Liver (tissue), 9 donors: ENCODE data around the gene NECTIN1. TPM values are rescaled to one million over a fixed set of nuclear protein-coding genes. Genes with fewer than 3 reads are reported as not detected.

Source experiments
- DNase-seq: peaks from one replicate; pipeline ENCODE4 v3.0.0-alpha.2; 2017; ENCODE audit warnings: low spot score
- H3K27ac ChIP-seq, 2 donors: one replicate each; pipeline ENCODE4 v1.7.0; 2013; ENCODE audit warnings: inconsistent platforms in 2 of 2, low read length in 2 of 2, control low read depth in 1 of 2, low read depth in 1 of 2, mild to moderate bottlenecking in 1 of 2
- H3K27me3 ChIP-seq, 4 donors: one replicate each; pipeline versions ENCODE4 v1.6.1 to v1.7.0; 2013; ENCODE audit warnings: low read length in 3 of 4, inconsistent platforms in 1 of 4, mild to moderate bottlenecking in 1 of 4, moderate library complexity in 1 of 4; ENCODE audit not compliant: control insufficient read depth in 4 of 4, insufficient read depth in 4 of 4
- H3K36me3 ChIP-seq, 4 donors: one replicate each; pipeline versions ENCODE4 v1.6.1 to v1.7.0; 2013; ENCODE audit warnings: low read length in 3 of 4, mild to moderate bottlenecking in 3 of 4, low read depth in 1 of 4, moderate library complexity in 1 of 4; ENCODE audit not compliant: control insufficient read depth in 4 of 4, insufficient read depth in 3 of 4
- H3K4me1 ChIP-seq, 4 donors: one replicate each; pipeline versions ENCODE4 v1.6.1 to v1.7.0; 2013; ENCODE audit warnings: low read length in 3 of 4, mild to moderate bottlenecking in 3 of 4, moderate library complexity in 1 of 4; ENCODE audit not compliant: control insufficient read depth in 4 of 4, insufficient read depth in 4 of 4
- H3K4me3 ChIP-seq, 3 donors: one replicate each; pipeline versions ENCODE4 v1.6.1 to v1.7.0; 2013; ENCODE audit warnings: low read length in 3 of 3, control low read depth in 1 of 3, low read depth in 1 of 3, mild to moderate bottlenecking in 1 of 3
- H3K9ac ChIP-seq, 2 donors: one replicate each; pipeline ENCODE4 v1.7.0; 2013; ENCODE audit warnings: low read length in 2 of 2, mild to moderate bottlenecking in 2 of 2, moderate library complexity in 2 of 2, control low read depth in 1 of 2, low read depth in 1 of 2
- H3K9me3 ChIP-seq, 4 donors: one replicate each; pipeline versions ENCODE4 v1.6.1 to v1.7.0; 2013; ENCODE audit warnings: low read length in 3 of 4; ENCODE audit not compliant: control insufficient read depth in 4 of 4
- ATF3 ChIP-seq: IDR thresholded peaks from 2 replicates; pipeline ENCODE4 v1.6.1; 2016; ENCODE audit warnings: antibody characterized with exemption
- CTCF ChIP-seq: fragments of 150-350 bp; IDR thresholded peaks from 2 replicates; pipeline ENCODE4 v1.5.1; 2017; ENCODE audit warnings: improper control_type of control experiment, low read depth, low read length; ENCODE audit not compliant: missing input control
- EGR1 ChIP-seq, 2 donors: IDR thresholded peaks; 2 replicates each; pipeline ENCODE4 v1.6.1; 2016 to 2018; ENCODE audit warnings: antibody characterized with exemption in 2 of 2, low read depth in 2 of 2
- FOXA1 ChIP-seq: IDR thresholded peaks from 2 replicates; pipeline ENCODE4 v1.6.1; 2016; ENCODE audit warnings: antibody characterized with exemption
- FOXA2 ChIP-seq: IDR thresholded peaks from 2 replicates; pipeline ENCODE4 v1.6.1; 2016; ENCODE audit warnings: antibody characterized with exemption
- GABPA ChIP-seq, 2 donors: IDR thresholded peaks in 1 of 2; conservative IDR thresholded peaks in 1 of 2; 2 replicates each; pipeline ENCODE4 v1.6.1; 2016; ENCODE audit warnings: antibody characterized with exemption in 2 of 2, mild to moderate bottlenecking in 1 of 2, moderate library complexity in 1 of 2
- HNF4A ChIP-seq, 2 donors: conservative IDR thresholded peaks; 2 replicates each; pipeline ENCODE4 v1.6.1; 2016; ENCODE audit warnings: antibody characterized with exemption in 2 of 2, mild to moderate bottlenecking in 2 of 2
- HNF4G ChIP-seq: IDR thresholded peaks from 2 replicates; pipeline ENCODE4 v1.6.1; 2016; ENCODE audit warnings: antibody characterized with exemption
- JUND ChIP-seq, 2 donors: IDR thresholded peaks; 2 replicates each; pipeline ENCODE4 v1.6.1; 2016; ENCODE audit warnings: antibody characterized with exemption in 2 of 2
- NR2F2 ChIP-seq: IDR thresholded peaks from 2 replicates; pipeline ENCODE4 v1.6.1; 2016; ENCODE audit warnings: antibody characterized with exemption
- RAD21 ChIP-seq, 2 donors: IDR thresholded peaks; 2 replicates each; pipeline ENCODE4 v1.6.1; 2016; ENCODE audit warnings: antibody characterized with exemption in 2 of 2, mild to moderate bottlenecking in 2 of 2
- RXRA ChIP-seq, 2 donors: IDR thresholded peaks; 2 replicates each; pipeline ENCODE4 v1.6.1; 2017 to 2018; ENCODE audit warnings: antibody characterized with exemption in 2 of 2, mild to moderate bottlenecking in 1 of 2
- SP1 ChIP-seq: IDR thresholded peaks from 2 replicates; pipeline ENCODE4 v1.6.1; 2018; ENCODE audit warnings: antibody characterized with exemption, mild to moderate bottlenecking
- YY1 ChIP-seq: IDR thresholded peaks from 2 replicates; pipeline ENCODE4 v1.6.1; 2016; ENCODE audit warnings: antibody characterized with exemption, mild to moderate bottlenecking
- WGBS: extraction: QIAGEN DNeasy Blood & Tissue Kit; methylation state at CpG from one replicate; pipeline ENCODE4 v1.1.7; 2013; 5-methylcytosine and 5-hydroxymethylcytosine counted together
- polyA plus RNA-seq, 2 donors: library from polyadenylated mRNA; stranded (reverse) in 1 of 2; unstranded in 1 of 2; fragments of 200-250 nt in 1 of 2; fragments of >200 nt in 1 of 2; fragmentation: Nextera tagmentation in 1 of 2; extraction: Ambion mirVana in 1 of 2; gene quantifications; one replicate each; pipeline versions ENCODE4 v1.2.1 to v1.2.3, GENCODE V29; 2013 to 2015
- total RNA-seq, 2 donors: library from RNA; depleted of rRNA; stranded (reverse); fragments of >200 nt; gene quantifications; one replicate each; pipeline ENCODE4 v1.2.3, GENCODE V29; 2014
- TF ChIP-seq, protein P1 (sequence below): IDR thresholded peaks from 2 replicates; pipeline ENCODE4 v1.6.1; 2016; ENCODE audit warnings: antibody characterized with exemption, mild to moderate bottlenecking
- TF ChIP-seq, protein P2 (sequence below): IDR thresholded peaks from 2 replicates; pipeline ENCODE4 v1.6.1; 2016; ENCODE audit warnings: antibody characterized with exemption
- donor health status: healthy.
- donor health status: healthy.
- donor health status: healthy.
- donor health status: healthy.
- donor health status: healthy.

NECTIN1 gene
- total and polyA plus RNA-seq, 4 donors = 0.69 to 7.7 (median 5.0) TPM

- TF ChIP-seq, protein P1, sequence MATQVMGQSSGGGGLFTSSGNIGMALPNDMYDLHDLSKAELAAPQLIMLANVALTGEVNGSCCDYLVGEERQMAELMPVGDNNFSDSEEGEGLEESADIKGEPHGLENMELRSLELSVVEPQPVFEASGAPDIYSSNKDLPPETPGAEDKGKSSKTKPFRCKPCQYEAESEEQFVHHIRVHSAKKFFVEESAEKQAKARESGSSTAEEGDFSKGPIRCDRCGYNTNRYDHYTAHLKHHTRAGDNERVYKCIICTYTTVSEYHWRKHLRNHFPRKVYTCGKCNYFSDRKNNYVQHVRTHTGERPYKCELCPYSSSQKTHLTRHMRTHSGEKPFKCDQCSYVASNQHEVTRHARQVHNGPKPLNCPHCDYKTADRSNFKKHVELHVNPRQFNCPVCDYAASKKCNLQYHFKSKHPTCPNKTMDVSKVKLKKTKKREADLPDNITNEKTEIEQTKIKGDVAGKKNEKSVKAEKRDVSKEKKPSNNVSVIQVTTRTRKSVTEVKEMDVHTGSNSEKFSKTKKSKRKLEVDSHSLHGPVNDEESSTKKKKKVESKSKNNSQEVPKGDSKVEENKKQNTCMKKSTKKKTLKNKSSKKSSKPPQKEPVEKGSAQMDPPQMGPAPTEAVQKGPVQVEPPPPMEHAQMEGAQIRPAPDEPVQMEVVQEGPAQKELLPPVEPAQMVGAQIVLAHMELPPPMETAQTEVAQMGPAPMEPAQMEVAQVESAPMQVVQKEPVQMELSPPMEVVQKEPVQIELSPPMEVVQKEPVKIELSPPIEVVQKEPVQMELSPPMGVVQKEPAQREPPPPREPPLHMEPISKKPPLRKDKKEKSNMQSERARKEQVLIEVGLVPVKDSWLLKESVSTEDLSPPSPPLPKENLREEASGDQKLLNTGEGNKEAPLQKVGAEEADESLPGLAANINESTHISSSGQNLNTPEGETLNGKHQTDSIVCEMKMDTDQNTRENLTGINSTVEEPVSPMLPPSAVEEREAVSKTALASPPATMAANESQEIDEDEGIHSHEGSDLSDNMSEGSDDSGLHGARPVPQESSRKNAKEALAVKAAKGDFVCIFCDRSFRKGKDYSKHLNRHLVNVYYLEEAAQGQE = no peak
- no peak for TF ChIP-seq EGR1 (IDR thresholded peaks at IDR 0.05; ENCODE audit: low read depth in 2 of 2)
- TF ChIP-seq YY1 = no peak
- no peak for TF ChIP-seq HNF4G
- TF ChIP-seq SP1 = no peak
- no peak for TF ChIP-seq NR2F2
- no peak for TF ChIP-seq ATF3
- no peak for TF ChIP-seq HNF4A (conservative IDR thresholded peaks at IDR 0.05)
- TF ChIP-seq JUND (IDR thresholded peaks at IDR 0.05) = no peak
- TF ChIP-seq FOXA1 = no peak
These were observed 93.8 kb downstream of the NECTIN1 start (continued) for GRCh38 chr11:119635041-119635740.

- no peaks in the 10 kb centered on the region for H3K27me3 ChIP-seq
- no peaks in the 10 kb centered on the region for H3K9me3 ChIP-seq
- H3K9ac ChIP-seq = no peak overlapping the region
- no peaks in the 10 kb centered on the region for H3K4me1 ChIP-seq
- no peak overlapping the region for H3K27ac ChIP-seq
- no peak for TF ChIP-seq ATF3
- no peaks in the 10 kb centered on the region for H3K36me3 ChIP-seq
- DNase-seq = no peak
- WGBS = 92% methylated on average over 15 of the region's 15 CpGs
- H3K4me3 ChIP-seq = no peak overlapping the region
These were observed 94.7 kb downstream of the NECTIN1 start for GRCh38 chr11:119634301-119634700.

GRCh38 chr11:119629834-119630624 lies 99.0 kb downstream of the NECTIN1 start:
- Histone ChIP-seq H3K4me3 (no peak overlapping the region), H3K9ac (no peak overlapping the region), H3K27me3 (no peaks in the 10 kb centered on the region), H3K9me3 (no peaks in the 10 kb centered on the region), H3K27ac (no peak overlapping the region), H3K4me1 (no peaks in the 10 kb centered on the region), H3K36me3 (no peaks in the 10 kb centered on the region)
- DNase-seq = no peak
- 81% methylated on average over 8 of the region's 8 CpGs for WGBS
- TF ChIP-seq NR2F2 (no peak), CTCF (no peak), RAD21 (IDR thresholded peaks at IDR 0.05) (no peak), JUND (IDR thresholded peaks at IDR 0.05) (no peak), FOXA1 (no peak), ATF3 (no peak), GABPA (IDR thresholded peaks at IDR 0.05 in 1 of 2, conservative IDR thresholded peaks at IDR 0.05 in 1 of 2) (no peak), HNF4A (conservative IDR thresholded peaks at IDR 0.05) (no peak), EGR1 (IDR thresholded peaks at IDR 0.05; ENCODE audit: low read depth in 2 of 2) (no peak), HNF4G (no peak), FOXA2 (no peak), RXRA (IDR thresholded peaks at IDR 0.05) (no peak)
- TF ChIP-seq, protein P2, sequence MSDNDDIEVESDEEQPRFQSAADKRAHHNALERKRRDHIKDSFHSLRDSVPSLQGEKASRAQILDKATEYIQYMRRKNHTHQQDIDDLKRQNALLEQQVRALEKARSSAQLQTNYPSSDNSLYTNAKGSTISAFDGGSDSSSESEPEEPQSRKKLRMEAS = no peak
- TF ChIP-seq, protein P1 = no peak
